ENCODE data around the gene ZDHHC1.

- no peak for TF ChIP-seq POLR2A (IDR thresholded peaks at IDR 0.05; ENCODE audit: low read depth)
- no peak for TF ChIP-seq CTCF (IDR thresholded peaks at IDR 0.05)
- no peak for TF ChIP-seq EP300 (IDR thresholded peaks at IDR 0.05)
Measured at GRCh38 chr16:67460961-67461360, 44.7 kb upstream of the ZDHHC1 start.
